Caco-2 (cell line): ENCODE data around the gene RNF166. TPM values are rescaled to one million over a fixed set of nuclear protein-coding genes. Genes with fewer than 3 reads are reported as not detected.

Source experiments
- BruUV-seq: library from RNA; stranded (reverse); fragments of 400-500 nt; replicated peaks from 2 replicates; lab custom pipeline; 2021; lab: Mats Ljungman, UMichigan
- CTCF ChIA-PET: fragments of 300-600 bp; sonication (Branson Sonifier 250); formaldehyde crosslinking; loops from one replicate; lab custom pipeline; 2022; ENCODE audit warnings: antibody characterized with exemption; lab: Charles Lee
- POLR2A ChIA-PET: fragments of 300-600 bp; sonication (Branson Sonifier 250); formaldehyde crosslinking; loops from one replicate; lab custom pipeline; 2022; ENCODE audit warnings: antibody characterized with exemption; lab: Charles Lee
- DNase-seq, 2 experiments: peaks; one replicate each; pipeline versions ENCODE4 v3.0.0 to v3.0.0-alpha.2; 2020 to 2022
- H3K27me3 ChIP-seq: replicated peaks from 2 replicates; pipeline ENCODE4 v1.6.0; 2011; ENCODE audit warnings: low read length; ENCODE audit not compliant: control insufficient read depth, insufficient read depth
- H3K36me3 ChIP-seq: 2 replicates; pipeline ENCODE4 v1.5.1; 2011; ENCODE audit warnings: low read length; ENCODE audit not compliant: control insufficient read depth, insufficient read depth
- H3K4me1 ChIP-seq: fragments of 250-450 bp; sonication (Bioruptor Pico); 2 replicates; pipeline ENCODE4 v1.5.1; 2020; ENCODE audit warnings: mild to moderate bottlenecking
- H3K4me3 ChIP-seq: 2 replicates; pipeline ENCODE4 v1.5.1; 2011; ENCODE audit warnings: low read depth, mild to moderate bottlenecking, control low read depth, low read length
- H3K9me3 ChIP-seq: fragments of 250-450 bp; sonication (Bioruptor Pico); 2 replicates; pipeline ENCODE4 v1.5.1; 2020; ENCODE audit warnings: mild to moderate bottlenecking, moderate library complexity
- H3K27ac Mint-ChIP-seq: one replicate; pipeline ENCODE4 v1.8.0; 2022; ENCODE audit warnings: mixed read lengths; ENCODE audit not compliant: unreplicated experiment
- H3K27me3 Mint-ChIP-seq: one replicate; pipeline ENCODE4 v1.8.0; 2022; ENCODE audit warnings: mixed read lengths; ENCODE audit not compliant: insufficient read depth, unreplicated experiment
- H3K36me3 Mint-ChIP-seq: one replicate; pipeline ENCODE4 v1.8.0; 2022; ENCODE audit warnings: mild to moderate bottlenecking, mixed read lengths; ENCODE audit not compliant: insufficient read depth, unreplicated experiment
- H3K4me1 Mint-ChIP-seq: one replicate; pipeline ENCODE4 v1.8.0; 2022; ENCODE audit warnings: low read depth, mixed read lengths; ENCODE audit not compliant: unreplicated experiment
- H3K4me3 Mint-ChIP-seq: one replicate; pipeline ENCODE4 v1.8.0; 2022; ENCODE audit warnings: mild to moderate bottlenecking, moderate library complexity, mixed read lengths; ENCODE audit not compliant: unreplicated experiment
- H3K9me3 Mint-ChIP-seq: one replicate; pipeline ENCODE4 v1.8.0; 2022; ENCODE audit warnings: mixed read lengths; ENCODE audit not compliant: unreplicated experiment
- CTCF ChIP-seq, 2 experiments: fragments of 200-600 bp in 1 of 2; IDR thresholded peaks; 1 replicate in 1 of 2; 2 replicates in 1 of 2; pipeline versions ENCODE4 v1.5.1 to v1.8.0; 2011 to 2022; ENCODE audit warnings: antibody characterized with exemption in 1 of 2, control low read depth in 1 of 2, inconsistent platforms in 1 of 2, low read depth in 1 of 2, low read length in 1 of 2, mild to moderate bottlenecking in 1 of 2, moderate library complexity in 1 of 2; ENCODE audit not compliant: insufficient read depth in 1 of 2, severe bottlenecking in 1 of 2, unreplicated experiment in 1 of 2
- intact Hi-C: fragments of 100-400 bp; cut with micrococcal nuclease; formaldehyde crosslinking; loops from one replicate; pipeline ENCODE4 v1.10.0; 2022; ENCODE audit not compliant: unreplicated experiment
- total RNA-seq: library from RNA; stranded (reverse); gene quantifications from 2 replicates; pipeline ENCODE4 v1.2.3, GENCODE V29; 2022

RNF166 gene
- total RNA-seq, 1 experiment from 2014 or later = 37.3 TPM

GRCh38 chr16:88698646-88699045, 7.6 kb downstream of the RNF166 start:
- no peaks in the 10 kb centered on the region for H3K27me3 Mint-ChIP-seq
- TF ChIP-seq CTCF (IDR thresholded peaks at IDR 0.05; ENCODE audit: insufficient read depth in 1 of 2, low read depth in 1 of 2, low read length in 1 of 2, severe bottlenecking in 1 of 2, unreplicated experiment in 1 of 2) = no peak
- no peaks in the 10 kb centered on the region for H3K9me3 ChIP-seq
- H3K36me3 ChIP-seq = peaks cover 2% of the 10 kb centered on the region; the same call in 1 of the 2 replicates
- CTCF ChIA-PET = interaction anchor here (0.5 to 1.2 kb wide), 3 partner anchors 11 to 141 kb away, joined by 4 to 7 read pairs (median 4); no protein-coding TSS in a partner anchor
- POLR2A ChIA-PET = no interaction called here
- peaks cover 6% of the 10 kb centered on the region for H3K36me3 Mint-ChIP-seq
- no peak overlapping the region for H3K4me3 ChIP-seq
- no peaks in the 10 kb centered on the region for H3K27me3 ChIP-seq
- H3K27ac Mint-ChIP-seq = no peak overlapping the region
- H3K4me3 Mint-ChIP-seq = no peak overlapping the region
- BruUV-seq = no TSS peak
- no peaks in the 10 kb centered on the region for H3K4me1 Mint-ChIP-seq
- H3K9me3 Mint-ChIP-seq = no peaks in the 10 kb centered on the region
- H3K4me1 ChIP-seq = no peaks in the 10 kb centered on the region
- intact Hi-C loops = no loop called here
- DNase-seq = no peak

- Histone ChIP-seq H3K27me3 (no peaks in the 10 kb centered on the region), H3K4me1 (no peaks in the 10 kb centered on the region), H3K4me3 (no peak overlapping the region), H3K9me3 (no peaks in the 10 kb centered on the region), H3K36me3 (peaks cover 2% of the 10 kb centered on the region; the same call in 1 of the 2 replicates)
- intact Hi-C loops = no loop called here
- H3K4me3 Mint-ChIP-seq = no peak overlapping the region
- BruUV-seq = no TSS peak
- H3K27me3 Mint-ChIP-seq = no peaks in the 10 kb centered on the region
- H3K4me1 Mint-ChIP-seq = no peaks in the 10 kb centered on the region
- peak; percentile 51 to 80 for TF ChIP-seq CTCF (IDR thresholded peaks at IDR 0.05; ENCODE audit: insufficient read depth in 1 of 2, low read depth in 1 of 2, low read length in 1 of 2, severe bottlenecking in 1 of 2, unreplicated experiment in 1 of 2)
- no peaks in the 10 kb centered on the region for H3K9me3 Mint-ChIP-seq
- no peak overlapping the region for H3K27ac Mint-ChIP-seq
- DNase-seq = peak in 1 of 2 experiments; percentile 40
- POLR2A ChIA-PET = no interaction called here
- H3K36me3 Mint-ChIP-seq = peaks cover 4% of the 10 kb centered on the region
- CTCF ChIA-PET = interaction anchor here (0.5 to 1.2 kb wide), 3 partner anchors 10 to 141 kb away, joined by 4 to 7 read pairs (median 4); no protein-coding TSS in a partner anchor
Measured at GRCh38 chr16:88697831-88698615, 8.2 kb downstream of the RNF166 start.

GRCh38 chr16:88697116-88697830, 8.9 kb downstream of the RNF166 start:
- no peaks in the 10 kb centered on the region for H3K9me3 Mint-ChIP-seq
- Histone ChIP-seq H3K4me3 (no peak overlapping the region), H3K4me1 (no peaks in the 10 kb centered on the region), H3K9me3 (no peaks in the 10 kb centered on the region), H3K36me3 (peaks cover 2% of the 10 kb centered on the region; the same call in 1 of the 2 replicates), H3K27me3 (no peaks in the 10 kb centered on the region)
- TF ChIP-seq CTCF (IDR thresholded peaks at IDR 0.05; ENCODE audit: insufficient read depth in 1 of 2, low read depth in 1 of 2, low read length in 1 of 2, severe bottlenecking in 1 of 2, unreplicated experiment in 1 of 2) = no peak
- no peaks in the 10 kb centered on the region for H3K36me3 Mint-ChIP-seq
- intact Hi-C loops = no loop called here
- H3K4me1 Mint-ChIP-seq = no peaks in the 10 kb centered on the region
- ChIA-PET POLR2A (no interaction called here), CTCF (interaction anchor here (1.2 kb wide), 1 partner anchor 24 kb away, joined by 4 read pairs; no protein-coding TSS in a partner anchor)
- no TSS peak for BruUV-seq
- H3K27ac Mint-ChIP-seq = no peak overlapping the region
- DNase-seq = no peak
- H3K4me3 Mint-ChIP-seq = no peak overlapping the region
- H3K27me3 Mint-ChIP-seq = no peaks in the 10 kb centered on the region
